Prostate gland (tissue), 2 donors: ENCODE measurements around the gene NDUFC2. TPM values are rescaled to one million over a fixed set of nuclear protein-coding genes. Genes with fewer than 3 reads are reported as not detected.
"Not testable (repeated sequence)": the region's sequence is repeated elsewhere in the genome, so short reads cannot be mapped to it uniquely, and the experiment has no call there.

Experiments used
- DNase-seq: peaks from one replicate; pipeline ENCODE4 v3.0.0-alpha.2; 2019; ENCODE audit warnings: low spot score
- H3K27ac ChIP-seq, 2 donors: fragments of 200-600 bp; sonication (generic); 2 replicates each; pipeline ENCODE4 v1.5.1; 2017 to 2019
- H3K27me3 ChIP-seq: fragments of 200-600 bp; sonication (generic); replicated peaks from 2 replicates; pipeline ENCODE4 v1.5.1; 2019; ENCODE audit not compliant: insufficient read depth
- H3K36me3 ChIP-seq, 2 donors: fragments of 200-600 bp; sonication (generic); 1 replicate in 1 of 2; 2 replicates in 1 of 2; pipeline versions ENCODE4 v1.5.1 to v1.8.1; 2017 to 2019
- H3K4me1 ChIP-seq: fragments of 200-600 bp; sonication (generic); replicated peaks from 2 replicates; pipeline ENCODE4 v1.5.1; 2019
- H3K4me3 ChIP-seq, 2 donors: fragments of 200-600 bp; sonication (generic); 2 replicates each; pipeline ENCODE4 v1.5.1; 2017 to 2019
- H3K9me3 ChIP-seq: fragments of 200-600 bp; sonication (generic); 2 replicates; pipeline ENCODE4 v1.5.1; 2017
- POLR2A ChIP-seq: fragments of 450-650 bp; IDR thresholded peaks from one replicate; pipeline ENCODE4 v1.6.1; 2016; ENCODE audit warnings: antibody characterized with exemption, mild to moderate bottlenecking
- POLR2AphosphoS5 ChIP-seq: sonication (generic); formaldehyde crosslinking; IDR thresholded peaks from one replicate; pipeline ENCODE4 v1.6.1; 2017; ENCODE audit warnings: antibody characterized with exemption
- WGBS: methylation state at CpG from one replicate; pipeline ENCODE4 v1.1.5; 2018; 5-methylcytosine and 5-hydroxymethylcytosine counted together
- intact Hi-C: fragments of 100-400 bp; cut with DNase I; formaldehyde crosslinking; loops from one replicate; pipeline ENCODE4 v1.14.2; 2022
- total RNA-seq, 2 donors: library from RNA; depleted of rRNA; stranded (reverse); fragments of >200 nt; gene quantifications; one replicate each; pipeline ENCODE4 v1.1.0, GENCODE V29; 2016
- TF ChIP-seq, protein P1 (sequence below), 4 experiments: fragments of 200-600 bp in 2 of 4; fragments of 450-650 bp in 2 of 4; sonication (generic) in 2 of 4; IDR thresholded peaks; 1 replicate in 3 of 4; 2 replicates in 1 of 4; pipeline ENCODE4 v1.5.1; 2016 to 2019; ENCODE audit warnings: antibody characterized with exemption in 4 of 4, mild to moderate bottlenecking in 2 of 4, moderate library complexity in 2 of 4

Gene NDUFC2
- total RNA-seq, 2 donors from 2014 or later = 119 to 193 TPM

GRCh38 chr11:78041843-78042440 is 37.7 kb downstream of the NDUFC2 start:
- no peaks in the 10 kb centered on the region for H3K36me3 ChIP-seq
- no peak for DNase-seq
- H3K4me1 ChIP-seq = no peaks in the 10 kb centered on the region
- no peaks in the 10 kb centered on the region for H3K27me3 ChIP-seq
- H3K4me3 ChIP-seq = no peak overlapping the region
- 95% methylated on average over 14 of the region's 14 CpGs for WGBS
- TF ChIP-seq POLR2A (no peak), POLR2AphosphoS5 (no peak)
- TF ChIP-seq, protein P1, sequence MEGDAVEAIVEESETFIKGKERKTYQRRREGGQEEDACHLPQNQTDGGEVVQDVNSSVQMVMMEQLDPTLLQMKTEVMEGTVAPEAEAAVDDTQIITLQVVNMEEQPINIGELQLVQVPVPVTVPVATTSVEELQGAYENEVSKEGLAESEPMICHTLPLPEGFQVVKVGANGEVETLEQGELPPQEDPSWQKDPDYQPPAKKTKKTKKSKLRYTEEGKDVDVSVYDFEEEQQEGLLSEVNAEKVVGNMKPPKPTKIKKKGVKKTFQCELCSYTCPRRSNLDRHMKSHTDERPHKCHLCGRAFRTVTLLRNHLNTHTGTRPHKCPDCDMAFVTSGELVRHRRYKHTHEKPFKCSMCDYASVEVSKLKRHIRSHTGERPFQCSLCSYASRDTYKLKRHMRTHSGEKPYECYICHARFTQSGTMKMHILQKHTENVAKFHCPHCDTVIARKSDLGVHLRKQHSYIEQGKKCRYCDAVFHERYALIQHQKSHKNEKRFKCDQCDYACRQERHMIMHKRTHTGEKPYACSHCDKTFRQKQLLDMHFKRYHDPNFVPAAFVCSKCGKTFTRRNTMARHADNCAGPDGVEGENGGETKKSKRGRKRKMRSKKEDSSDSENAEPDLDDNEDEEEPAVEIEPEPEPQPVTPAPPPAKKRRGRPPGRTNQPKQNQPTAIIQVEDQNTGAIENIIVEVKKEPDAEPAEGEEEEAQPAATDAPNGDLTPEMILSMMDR (IDR thresholded peaks at IDR 0.05) = no peak
- intact Hi-C loops = loop anchor here (10.0 kb wide), 1 partner anchor 47 kb away; the partner anchor contains the start of gene INTS4
- no peak overlapping the region for H3K27ac ChIP-seq
- no peaks in the 10 kb centered on the region for H3K9me3 ChIP-seq

DNA sequence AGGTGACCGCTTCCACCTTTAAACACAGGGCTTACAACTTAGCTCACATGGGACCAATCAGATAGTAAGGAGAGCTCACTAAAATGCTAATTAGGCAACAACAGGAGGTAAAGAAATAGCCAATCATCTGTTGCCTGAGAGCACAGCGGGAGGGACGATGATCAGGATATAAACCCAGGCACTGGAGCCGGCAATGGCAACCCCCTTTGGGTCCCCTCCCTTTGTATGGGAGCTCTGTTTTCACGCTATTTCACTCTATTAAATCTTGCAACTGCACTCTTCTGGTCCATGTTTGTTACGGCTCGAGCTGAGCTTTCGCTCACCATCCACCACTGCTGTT is 38.3 kb downstream of the NDUFC2 start:
- not testable (repeated sequence) for H3K27ac ChIP-seq, DNase-seq, H3K27me3 ChIP-seq, H3K9me3 ChIP-seq, H3K4me1 ChIP-seq, H3K4me3 ChIP-seq, H3K36me3 ChIP-seq
- intact Hi-C loops = loop anchor here (10.0 kb wide), 1 partner anchor 47 kb away; the partner anchor contains the start of gene INTS4
- 92% methylated on average over 8 of the region's 8 CpGs for WGBS

DNA sequence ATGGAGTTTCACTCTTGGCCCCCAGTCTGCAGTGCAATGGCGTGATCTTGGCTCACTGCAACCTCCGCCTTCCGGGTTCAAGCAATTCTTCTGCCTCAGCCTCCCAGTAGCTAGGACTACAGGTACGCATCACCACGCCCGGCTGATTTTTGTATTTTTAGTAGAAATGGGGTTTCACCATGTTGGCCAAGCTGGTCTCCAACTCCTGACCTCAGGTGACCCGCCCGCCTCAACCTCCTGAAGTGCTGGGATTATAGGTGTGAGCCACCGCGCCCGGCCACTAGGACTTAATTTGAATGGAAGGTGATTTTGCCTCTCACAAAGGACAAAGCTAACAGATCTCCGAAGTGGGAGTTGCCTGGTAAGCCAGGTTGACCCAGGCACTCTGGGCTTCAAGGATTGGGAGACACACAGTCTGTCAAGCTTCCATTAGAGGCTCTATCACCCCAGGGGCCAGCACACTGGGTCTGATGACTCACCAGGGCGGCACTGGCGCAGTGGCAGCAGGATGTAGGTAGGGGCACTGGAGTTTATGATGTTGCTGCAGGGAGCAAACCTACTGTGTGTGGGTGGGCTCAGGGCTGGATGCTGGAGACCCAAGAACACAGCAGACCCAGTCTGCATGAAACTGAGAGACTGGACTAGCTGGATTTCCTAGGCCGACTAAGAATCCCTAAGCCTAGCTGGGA is 38.8 kb downstream of the NDUFC2 start:
- TF ChIP-seq POLR2AphosphoS5 = no peak
- TF ChIP-seq, protein P1 (IDR thresholded peaks at IDR 0.05) = no peak
- TF ChIP-seq POLR2A = no peak
- no peak for DNase-seq
- Histone ChIP-seq H3K27me3 (no peaks in the 10 kb centered on the region), H3K4me1 (no peaks in the 10 kb centered on the region), H3K9me3 (no peaks in the 10 kb centered on the region), H3K4me3 (no peak overlapping the region), H3K36me3 (no peaks in the 10 kb centered on the region), H3K27ac (no peak overlapping the region)
- WGBS = 93% methylated on average over 15 of the region's 15 CpGs
- intact Hi-C loops = loop anchor here (10.0 kb wide), 1 partner anchor 46 kb away; the partner anchor contains the start of gene INTS4

DNA sequence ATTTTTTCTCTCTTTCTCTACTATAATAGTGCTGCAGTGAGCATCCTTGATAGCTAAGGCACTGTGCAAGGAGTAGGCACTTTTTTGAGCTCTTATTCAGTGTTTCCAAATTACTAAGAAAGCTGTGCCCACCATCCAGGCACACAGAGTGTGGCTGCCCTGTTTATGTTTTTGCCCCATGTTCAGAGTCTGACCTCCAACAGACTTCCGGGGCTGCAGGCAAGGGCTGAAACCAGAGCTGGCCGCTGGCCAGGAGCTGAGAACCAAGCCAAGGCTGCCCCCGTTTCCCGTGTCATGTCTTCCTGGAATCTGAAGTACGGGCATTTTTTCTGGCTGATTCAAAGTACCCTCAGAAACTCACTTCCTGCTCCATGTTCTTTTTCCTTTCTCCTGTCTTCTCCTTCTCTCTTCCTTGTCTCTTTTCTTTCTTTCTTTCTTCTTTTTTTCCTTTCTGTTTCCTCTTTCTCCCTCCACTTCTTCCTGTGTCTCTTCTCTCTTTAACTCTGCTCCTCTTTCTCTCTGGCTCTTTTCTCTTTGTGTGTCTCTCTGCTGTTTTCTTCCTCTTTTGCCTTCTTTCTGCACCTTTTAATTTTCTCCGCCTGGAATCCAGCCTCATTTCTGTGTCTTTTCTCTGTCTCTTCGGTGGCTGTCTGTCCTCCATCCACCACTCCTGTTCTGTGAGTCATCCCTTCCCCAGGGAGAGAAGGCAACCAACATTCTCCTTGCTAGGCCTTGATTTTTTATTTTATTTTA is 39.6 kb downstream of the NDUFC2 start:
- Histone ChIP-seq H3K9me3 (no peaks in the 10 kb centered on the region), H3K27me3 (no peaks in the 10 kb centered on the region), H3K4me1 (no peaks in the 10 kb centered on the region), H3K4me3 (no peak overlapping the region), H3K36me3 (no peaks in the 10 kb centered on the region), H3K27ac (peak overlapping the region in 1 of 2 donors; percentile 3)
- peak; percentile 8 for DNase-seq
- TF ChIP-seq, protein P1 (IDR thresholded peaks at IDR 0.05) = no peak
- TF ChIP-seq POLR2A = no peak
- TF ChIP-seq POLR2AphosphoS5 = no peak
- intact Hi-C loops = loop anchor here (10.0 kb wide), 1 partner anchor 45 kb away; the partner anchor contains the start of gene INTS4
- WGBS = 23% methylated on average over 7 of the region's 7 CpGs

- H3K9me3 ChIP-seq = no peaks in the 10 kb centered on the region
- intact Hi-C loops = no loop called here
- TF ChIP-seq, protein P1 (IDR thresholded peaks at IDR 0.05) = no peak
- no peak overlapping the region for H3K4me3 ChIP-seq
- H3K27me3 ChIP-seq = no peaks in the 10 kb centered on the region
- no peaks in the 10 kb centered on the region for H3K4me1 ChIP-seq
- no peak overlapping the region for H3K27ac ChIP-seq
- no peak for DNase-seq
- 75% methylated on average over 4 of the region's 4 CpGs for WGBS
- H3K36me3 ChIP-seq = no peaks in the 10 kb centered on the region
Measured at GRCh38 chr11:78039391-78039918, 40.2 kb downstream of the NDUFC2 start.
